IPS-NIHi11 (cell line): ENCODE data around the gene SV2C.
"Not testable (repeated sequence)": the region's sequence is repeated elsewhere in the genome, so short reads cannot be mapped to it uniquely, and the experiment has no call there.

Source experiments
- DNase-seq: peaks from one replicate; pipeline ENCODE4 v3.0.0; 2012; ENCODE audit warnings: mixed read lengths, low spot score

Gene SV2C

DNA sequence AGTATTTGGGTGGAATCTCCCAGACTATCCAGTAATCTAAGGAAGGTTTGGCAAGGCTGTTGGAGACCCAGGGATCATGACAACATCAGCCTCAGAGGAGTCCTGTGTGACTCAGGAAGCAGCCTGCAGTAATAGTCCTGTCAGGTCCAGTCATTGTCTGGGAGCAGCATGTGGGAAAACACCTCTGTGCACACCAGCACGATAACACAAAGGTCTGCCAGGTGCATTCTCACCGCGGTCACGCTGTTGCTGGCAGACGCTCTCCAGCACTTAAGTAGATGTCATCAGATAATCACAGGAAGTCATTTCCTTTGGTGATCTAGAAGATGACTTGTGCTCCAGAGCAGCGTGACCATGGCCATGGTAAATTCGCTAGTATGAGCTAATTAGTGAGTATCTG lies 220.7 kb downstream of the SV2C start:
- DNase-seq: peak; percentile 28

DNA sequence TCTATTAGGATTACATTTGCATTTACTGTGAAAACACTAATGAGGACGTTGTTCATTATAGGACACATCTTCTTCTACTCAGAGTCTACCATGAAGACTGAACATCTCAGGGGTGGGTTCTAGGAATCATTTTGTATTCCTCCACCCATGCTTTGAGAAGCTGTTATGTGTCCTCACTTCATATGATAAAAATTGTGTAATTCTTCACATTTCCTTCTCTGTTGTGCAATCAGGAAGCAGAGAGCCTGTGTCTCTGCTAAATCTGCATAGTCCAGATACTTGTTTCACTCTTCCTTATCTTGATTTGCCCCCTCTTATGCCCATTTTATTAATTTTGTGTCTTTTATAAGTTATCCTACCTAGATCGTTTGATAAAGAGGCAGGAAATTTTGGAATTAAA lies 222.1 kb downstream of the SV2C start:
- no peak for DNase-seq

DNA sequence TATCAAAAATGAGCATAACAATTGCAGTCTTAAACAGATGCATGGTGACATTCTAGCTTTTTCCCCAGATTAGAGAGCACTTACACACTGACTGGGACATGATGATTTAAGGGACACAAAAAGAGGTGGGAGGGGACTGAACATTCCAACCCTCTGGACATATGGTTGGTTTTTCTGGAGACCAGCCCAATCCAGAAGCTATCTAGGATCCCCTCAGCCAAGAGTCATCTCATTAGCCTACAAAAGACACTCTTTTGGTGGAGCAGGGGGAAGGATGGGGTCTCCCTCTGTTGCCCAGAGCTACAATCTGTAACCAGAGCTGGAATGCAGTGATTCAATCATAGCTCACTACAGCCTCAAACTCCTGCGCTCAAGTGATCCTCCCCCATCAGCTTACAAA lies 222.6 kb downstream of the SV2C start:
- no peak for DNase-seq

DNA sequence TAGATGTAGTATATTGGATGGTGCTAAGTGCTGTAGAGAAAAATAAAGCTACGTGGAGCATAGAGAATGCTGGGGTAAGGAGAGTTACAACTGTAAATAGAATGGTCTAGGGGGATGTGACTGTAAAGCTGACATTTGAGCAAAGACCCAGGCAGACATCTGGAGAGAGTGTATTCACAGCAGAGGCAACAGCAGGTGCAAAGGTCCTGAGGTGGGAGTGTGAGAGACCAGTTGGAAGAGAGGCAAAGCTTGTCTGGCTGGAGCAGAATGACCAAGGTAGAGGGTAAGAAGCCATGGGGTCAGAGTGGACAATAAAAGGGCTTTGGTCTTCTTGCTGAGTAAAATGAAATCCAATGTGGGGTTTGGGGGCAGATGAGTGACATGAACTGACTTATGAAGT lies 227.0 kb downstream of the SV2C start:
- DNase-seq: no peak

DNA sequence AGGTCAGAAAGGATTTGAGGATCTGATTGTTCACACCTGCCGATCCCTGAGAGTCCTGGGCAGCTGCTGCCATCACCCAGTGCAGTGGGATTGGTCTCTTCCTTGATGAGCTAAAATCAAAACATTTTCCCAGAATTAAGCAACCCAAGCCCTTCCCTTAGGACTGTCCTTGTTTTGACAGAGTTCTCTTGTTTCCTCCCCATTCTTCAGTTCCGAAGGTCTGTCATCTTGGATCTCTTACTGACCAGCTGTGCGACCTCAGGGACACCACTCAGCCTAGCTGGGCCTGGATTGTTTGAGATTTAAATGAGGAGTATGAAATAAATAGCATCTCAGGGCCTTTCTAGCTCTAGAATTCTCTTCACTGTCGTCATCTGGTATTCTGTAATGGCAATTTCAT lies 229.6 kb downstream of the SV2C start:
- no peak for DNase-seq

DNA sequence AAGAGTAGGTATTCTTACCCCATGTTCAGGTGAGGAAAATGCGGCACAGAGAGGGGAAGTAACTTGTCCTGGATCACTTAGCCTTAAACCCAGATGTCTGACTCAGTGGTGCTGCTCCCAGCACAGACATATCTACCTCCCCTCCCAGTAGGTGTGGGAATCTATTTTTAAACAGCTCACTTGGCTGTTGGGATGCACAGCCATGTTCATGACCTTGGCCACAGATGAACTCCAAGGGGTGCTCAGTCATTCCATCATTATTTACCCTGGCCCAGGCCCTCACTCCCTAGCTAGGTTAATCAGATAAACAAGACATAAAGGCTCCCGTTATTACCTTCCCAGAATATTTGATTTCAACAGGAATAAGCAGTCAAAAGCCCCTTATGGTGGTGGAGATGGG lies 231.5 kb downstream of the SV2C start:
- no peak for DNase-seq

DNA sequence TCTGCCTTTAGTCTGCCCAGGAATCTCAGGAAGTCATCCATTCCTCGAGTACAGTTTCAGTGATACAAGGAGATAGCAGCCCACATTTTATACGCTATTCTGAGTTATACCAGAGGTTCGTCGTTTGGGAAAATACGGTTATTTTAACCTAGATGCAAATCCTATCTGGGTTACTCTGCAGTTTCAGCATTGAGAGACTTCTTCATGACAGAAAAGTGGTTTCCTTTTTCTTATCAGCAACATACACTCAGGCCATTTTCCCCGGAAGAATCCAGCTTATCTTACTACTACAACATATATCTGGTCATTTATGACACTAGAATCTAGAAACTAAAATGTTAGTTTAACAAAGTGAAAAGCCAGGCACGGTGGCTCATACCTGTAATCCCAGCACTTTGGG lies 236.5 kb downstream of the SV2C start:
- DNase-seq: no peak

DNA sequence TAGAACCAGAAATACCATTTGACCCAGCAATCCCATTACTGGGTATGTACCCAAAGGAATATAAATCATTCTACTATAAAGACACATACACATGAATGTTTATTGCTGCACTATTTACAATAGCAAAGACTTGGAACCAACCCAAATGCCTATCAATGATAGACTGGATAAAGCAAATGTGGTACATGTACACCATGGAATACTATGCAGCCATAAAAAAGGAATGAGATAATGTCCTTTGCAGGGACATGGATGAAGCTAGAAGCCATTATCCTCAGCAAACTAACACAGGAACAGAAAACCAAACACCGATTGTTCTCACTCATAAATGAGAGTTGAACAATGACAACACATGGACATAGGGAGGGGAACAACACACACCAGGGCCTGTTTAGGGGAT lies 240.3 kb downstream of the SV2C start:
- not testable (repeated sequence) for DNase-seq

DNA sequence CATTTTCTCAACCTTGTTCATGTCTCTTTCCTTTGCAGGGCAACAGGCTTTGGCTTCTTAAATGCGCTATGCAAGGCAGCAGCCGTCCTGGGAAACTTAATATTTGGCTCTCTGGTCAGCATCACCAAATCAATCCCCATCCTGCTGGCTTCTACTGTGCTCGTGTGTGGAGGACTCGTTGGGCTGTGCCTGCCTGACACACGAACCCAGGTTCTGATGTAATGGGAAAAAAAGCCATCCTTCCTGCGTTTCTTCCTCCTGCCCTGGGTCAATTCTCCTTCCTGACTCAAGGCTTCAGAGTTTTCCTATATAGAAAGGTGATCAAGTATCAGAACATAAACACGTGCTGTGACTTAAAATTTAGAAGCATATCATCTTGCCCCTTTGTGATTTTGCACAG lies 242.1 kb downstream of the SV2C start:
- no peak for DNase-seq

DNA sequence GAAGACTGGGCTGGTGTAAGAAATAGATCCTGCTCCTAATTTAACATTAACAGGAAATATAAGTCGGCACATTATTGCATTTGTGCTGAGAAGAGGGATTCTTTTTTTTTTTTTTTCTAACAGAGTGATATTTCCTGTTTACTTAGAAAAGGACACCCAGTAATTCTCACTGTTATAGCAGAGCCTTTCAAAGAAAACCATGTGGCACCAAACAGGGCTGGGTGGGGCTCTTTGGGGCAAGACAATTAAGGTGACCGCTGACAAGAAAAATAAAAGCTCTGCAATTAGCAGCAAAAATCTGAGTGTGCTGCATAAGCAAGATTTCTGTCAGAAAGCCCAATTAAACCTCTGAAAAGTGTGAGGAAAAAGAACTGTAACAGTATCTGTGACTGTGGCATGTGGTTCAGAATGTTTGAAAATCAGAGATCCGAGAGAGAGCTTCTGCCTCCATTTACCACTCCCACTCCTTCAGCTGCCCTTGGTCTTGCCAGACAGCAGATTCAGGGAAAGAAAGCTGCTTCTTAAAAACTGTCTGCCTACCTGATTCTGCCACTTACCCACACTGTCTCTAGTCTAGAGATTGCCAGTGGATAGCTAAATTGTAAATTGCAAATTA lies 242.8 kb downstream of the SV2C start:
- DNase-seq: no peak

DNA sequence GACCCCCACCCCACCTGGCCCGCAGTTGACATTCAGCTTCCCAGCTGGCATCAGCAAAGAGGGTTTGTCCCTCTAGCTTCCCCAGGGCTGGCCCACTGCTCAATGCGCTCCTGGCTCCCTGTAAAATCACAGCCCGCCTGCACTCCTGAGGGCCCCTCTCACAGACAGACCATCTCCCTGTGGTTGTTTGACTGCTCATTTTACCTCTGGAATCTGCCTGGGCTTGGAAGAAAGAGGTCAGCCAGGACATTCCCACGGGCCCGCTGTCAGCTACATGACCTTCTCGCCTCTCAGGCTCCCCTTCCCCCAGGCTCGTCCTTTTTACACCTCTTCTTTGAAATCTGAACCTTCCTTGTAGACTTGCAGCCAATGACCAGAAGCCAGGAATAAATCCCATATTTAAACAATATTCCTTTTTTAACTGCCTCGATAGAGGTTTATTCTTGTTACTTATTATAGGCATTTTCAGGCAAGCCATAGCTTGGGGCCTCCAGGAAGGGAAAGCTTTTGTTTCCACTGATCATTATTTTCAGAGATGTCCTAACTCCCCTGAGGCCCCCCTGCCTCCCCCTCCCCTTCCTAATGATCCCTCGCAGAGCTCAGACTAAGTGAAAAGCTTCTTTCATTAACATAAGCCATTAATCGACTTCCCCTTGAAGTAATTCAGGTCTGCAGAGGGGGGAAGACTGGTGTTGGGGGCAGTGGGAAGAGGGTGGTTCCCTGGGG lies 243.6 kb downstream of the SV2C start:
- DNase-seq: peak; percentile 47

DNA sequence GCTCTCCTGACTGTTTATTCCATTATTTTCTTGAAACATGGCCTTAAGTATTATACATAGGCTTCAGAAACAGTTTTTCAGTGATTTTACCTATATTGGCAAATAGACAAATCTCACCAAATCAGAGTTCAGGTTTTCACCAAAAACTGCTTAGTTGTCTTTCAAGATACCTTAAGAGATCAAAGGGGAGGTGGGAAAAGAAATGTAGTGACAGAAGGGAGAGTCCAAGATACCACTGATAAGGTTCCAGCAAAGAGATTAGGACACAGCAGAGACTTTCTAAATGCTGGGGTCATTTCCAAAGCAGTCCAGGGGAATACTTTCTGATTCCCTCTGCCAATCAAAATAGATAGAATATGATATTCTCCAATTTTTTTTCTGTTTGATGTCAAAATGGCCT lies 246.2 kb downstream of the SV2C start:
- DNase-seq: no peak

DNA sequence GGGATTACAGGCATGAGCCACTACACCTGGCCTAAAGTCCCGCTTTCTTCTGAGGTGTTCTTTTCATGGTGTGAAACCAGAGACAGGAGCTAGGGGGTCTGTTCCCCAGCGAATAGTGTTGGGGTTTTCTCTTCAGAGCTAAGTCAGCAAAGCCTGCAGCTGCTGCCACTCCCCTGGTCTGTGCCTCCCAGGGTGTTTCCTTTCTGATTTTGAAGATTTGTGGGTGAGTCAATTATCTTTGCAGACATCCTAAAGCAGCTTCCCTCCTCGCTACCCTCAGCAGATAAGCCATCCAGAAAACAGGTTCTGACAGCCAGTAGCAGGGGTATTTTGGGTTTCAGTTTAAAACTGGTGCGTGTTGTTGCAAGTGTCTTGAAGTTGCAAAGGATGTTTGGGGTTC lies 247.9 kb downstream of the SV2C start:
- no peak for DNase-seq

DNA sequence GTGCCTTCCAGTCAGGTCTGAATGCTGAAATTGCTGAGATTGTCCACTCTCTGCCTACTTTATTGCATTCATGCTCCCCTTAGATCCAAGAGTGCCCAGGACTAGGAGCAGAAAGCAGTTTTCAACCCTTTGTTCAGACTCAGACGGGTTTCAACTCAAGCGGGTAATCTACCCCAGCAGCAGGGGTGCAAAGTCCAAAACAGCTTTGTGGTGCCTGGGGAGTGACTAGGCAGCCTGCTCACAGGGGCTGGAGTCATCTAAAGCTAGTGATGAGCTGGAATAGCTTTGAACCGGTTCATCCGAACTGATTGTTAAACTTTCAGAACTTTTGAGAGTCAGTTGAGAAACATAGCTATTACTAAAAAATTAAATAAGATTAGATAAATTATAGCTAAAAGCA lies 248.9 kb downstream of the SV2C start:
- DNase-seq: no peak

DNA sequence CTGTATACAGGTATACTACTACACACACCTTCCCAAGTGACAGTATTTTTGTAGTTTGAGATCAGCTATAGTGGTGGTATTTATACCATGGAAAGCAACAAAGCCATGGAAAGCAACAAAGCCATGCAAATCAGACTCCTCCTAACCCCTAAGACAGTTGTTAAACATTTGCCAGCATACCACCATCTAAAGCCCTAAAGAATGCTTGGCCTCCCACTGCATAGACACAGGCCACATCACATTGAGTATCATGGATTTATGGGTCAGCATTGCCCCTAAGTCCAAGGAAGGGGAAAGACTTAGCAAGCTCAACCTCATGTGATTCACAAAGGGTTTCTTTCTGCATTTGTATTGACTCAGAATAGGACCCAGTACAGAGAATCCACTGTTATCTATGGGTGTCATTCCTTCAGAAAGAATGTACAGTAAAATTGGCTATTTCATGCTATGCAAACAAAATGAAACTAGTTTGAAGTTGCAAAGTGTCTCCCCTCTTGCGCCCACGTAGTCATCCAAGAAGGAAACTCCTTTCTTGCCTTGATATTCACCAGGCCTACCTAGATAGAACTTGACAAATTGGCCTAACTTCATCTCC lies 249.5 kb downstream of the SV2C start:
- DNase-seq: no peak

DNA sequence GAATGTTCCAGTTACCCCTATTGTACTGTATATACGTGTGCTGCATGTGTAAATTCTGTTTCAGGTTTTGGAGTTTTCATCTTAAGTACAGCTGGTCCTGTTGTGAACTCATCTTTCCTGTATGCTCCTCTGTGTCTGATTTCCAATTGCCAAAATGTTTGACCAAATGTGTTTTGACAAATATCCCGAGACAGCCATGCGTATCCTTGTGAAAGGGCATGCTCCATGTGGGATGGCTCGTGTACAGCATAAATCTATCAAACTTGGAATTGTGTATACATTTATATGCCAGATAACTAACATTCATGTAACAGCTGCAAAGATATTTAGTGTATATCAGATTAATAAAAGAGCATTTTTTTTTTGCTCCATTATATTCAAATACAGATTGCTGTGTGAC lies 250.4 kb downstream of the SV2C start:
- DNase-seq: no peak

DNA sequence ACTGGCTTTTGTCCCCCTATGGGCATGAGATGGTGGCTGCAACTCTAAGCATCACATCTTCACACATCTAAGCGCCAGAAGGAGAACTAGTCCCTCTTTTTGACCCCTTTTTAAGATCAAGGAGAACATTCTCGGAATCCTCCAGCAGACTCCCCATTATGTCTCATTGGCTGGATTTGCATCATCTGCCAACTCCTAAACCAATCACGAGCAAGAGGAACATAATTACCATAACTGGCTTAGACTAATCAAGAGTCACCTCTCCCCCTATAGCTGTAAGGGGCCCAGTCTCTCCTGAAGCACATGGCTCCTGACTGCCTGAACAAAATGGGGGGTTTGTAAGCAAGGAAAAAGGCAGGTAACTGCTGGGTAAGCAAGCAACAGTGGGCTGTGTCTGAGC lies 251.4 kb downstream of the SV2C start:
- no peak for DNase-seq

DNA sequence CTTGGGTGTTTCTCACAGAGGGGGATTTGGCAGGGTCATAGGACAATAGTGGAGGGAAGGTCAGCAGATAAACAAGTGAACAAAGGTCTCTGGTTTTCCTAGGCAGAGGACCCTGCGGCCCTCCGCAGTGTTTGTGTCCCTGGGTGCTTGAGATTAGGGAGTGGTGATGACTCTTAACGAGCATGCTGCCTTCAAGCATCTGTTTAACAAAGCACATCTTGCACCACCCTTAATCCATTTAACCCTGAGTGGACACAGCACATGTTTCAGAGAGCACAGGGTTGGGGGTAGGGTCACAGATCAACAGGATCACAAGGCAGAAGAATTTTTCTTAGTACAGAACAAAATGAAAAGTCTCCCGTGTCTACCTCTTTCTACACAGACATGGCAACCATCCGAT lies 252.3 kb downstream of the SV2C start:
- DNase-seq: not testable (repeated sequence)

DNA sequence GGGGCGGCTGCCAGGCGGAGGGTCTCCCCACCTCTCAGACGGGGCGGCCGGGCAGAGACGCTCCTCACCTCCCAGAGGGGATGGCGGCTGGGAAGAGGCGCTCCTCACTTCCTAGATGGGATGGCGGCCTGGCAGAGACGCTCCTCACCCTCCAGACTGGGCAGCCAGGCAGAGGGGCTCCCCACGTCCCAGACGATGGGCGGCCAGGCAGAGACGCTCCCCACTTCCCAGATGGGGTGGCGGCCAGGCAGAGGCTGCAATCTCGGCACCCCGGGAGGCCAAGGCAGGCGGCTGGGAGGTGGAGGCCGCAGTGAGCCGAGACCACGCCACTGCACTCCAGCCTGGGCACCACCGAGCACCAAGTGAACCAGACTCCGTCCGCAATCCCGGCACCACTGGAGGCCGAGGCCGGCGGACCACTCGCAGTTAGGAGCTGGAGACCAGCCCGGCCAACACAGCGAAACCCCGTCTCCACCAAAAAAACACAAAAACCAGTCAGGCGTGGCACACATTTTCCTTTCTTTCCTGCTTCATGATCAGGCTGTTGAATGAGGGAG lies 253.1 kb downstream of the SV2C start:
- not testable (repeated sequence) for DNase-seq

DNA sequence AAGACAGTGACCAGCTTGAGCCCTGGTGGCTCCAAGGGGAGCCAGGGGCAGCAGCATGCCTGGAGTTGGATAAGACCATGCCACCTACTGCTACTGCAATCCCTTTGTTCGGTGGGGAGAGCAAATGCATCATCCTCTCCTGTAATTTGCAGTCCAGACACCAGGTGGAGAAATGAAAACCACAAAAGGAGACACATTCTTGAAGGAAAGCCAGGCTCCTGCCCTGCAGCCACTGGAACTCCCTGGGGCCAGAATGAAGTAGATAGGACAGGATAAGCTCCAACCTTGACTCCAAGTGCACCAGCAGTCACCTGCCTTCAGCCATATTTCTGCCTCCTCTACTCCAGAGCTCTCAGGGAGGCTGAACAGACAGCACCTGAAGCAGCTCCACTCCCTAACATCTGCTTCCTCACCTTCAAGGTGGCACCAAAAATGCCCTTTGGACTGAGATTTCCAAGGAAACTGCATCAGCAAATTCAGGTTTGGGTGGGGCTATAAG lies 254.8 kb downstream of the SV2C start:
- DNase-seq: peak; percentile 86

DNA sequence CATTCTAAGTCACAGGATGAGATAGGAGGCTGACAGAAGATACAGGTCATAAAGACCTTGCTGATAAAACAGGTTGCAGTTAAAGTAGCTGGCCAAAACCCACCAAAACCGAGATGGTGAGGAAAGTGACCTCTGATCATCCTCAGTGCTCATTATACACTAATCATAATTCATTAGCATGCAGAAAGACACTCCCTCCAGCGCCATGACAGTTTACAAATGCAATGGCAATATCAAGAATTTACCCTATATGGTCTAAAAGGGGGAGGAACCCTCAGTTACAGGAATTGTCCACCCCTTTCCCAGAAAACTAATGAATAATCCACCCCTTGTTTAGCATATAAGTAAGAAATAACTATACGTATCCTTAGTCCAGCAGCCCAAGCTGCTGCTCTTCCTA lies 256.7 kb downstream of the SV2C start:
- DNase-seq: no peak

DNA sequence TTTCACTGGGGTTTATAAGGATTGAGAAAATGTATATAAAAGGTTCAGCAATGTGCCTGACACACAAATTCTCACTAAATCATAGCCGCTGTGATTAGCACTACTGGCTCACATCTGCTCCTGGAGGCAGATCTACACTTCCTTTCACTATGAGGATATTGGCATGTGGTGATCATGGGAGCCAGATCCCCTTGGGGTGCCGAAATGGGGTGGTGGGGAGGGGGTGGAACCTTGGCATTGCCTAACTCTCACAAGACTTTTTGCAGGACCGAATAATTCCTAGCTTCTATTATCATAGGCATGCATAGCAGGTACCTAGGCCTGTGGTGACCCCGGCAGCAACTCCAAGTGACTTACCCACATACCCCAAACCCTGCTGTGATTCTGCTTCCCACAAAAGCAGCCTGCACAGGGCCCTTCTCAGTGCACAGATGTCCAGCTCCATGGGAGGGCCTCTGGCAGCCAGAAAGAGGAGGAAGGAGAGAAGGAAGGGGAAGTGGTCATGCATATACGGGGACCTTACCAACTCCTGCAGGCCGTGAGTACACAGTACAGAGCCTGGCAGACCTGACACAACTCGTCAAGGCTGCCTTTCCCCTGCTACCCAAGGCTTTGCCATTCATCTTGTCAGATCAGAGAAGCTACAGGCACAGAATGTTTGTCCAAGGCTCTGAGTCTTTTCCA lies 258.6 kb downstream of the SV2C start:
- DNase-seq: no peak

DNA sequence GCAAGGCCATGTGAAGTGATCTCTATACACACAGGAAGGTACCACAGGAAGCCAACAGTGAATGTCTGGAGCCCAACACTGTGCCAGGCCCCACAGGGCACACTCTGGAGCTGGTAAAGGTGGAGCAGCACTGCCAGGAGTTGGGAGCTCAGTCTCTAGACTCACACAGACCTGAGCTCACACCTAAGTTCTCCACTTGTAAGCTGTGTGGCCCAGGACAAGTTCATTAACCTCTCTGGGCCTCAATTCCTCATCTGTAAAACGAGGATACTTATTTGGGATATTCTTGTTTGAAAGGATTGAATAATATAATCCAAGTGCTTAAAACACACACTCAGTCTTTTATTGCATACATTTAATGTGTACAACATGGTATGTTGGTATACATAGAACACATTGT lies 259.3 kb downstream of the SV2C start:
- DNase-seq: no peak
